ENCODE measurements around the gene TP63. TPM values are rescaled to one million over a fixed set of nuclear protein-coding genes. Genes with fewer than 3 reads are reported as not detected.

The TP63 gene
- total RNA-seq, 2 donors from 2014 or later: not detected

GRCh38 chr3:189838291-189838690 lies 207.1 kb downstream of the TP63 start:
- no peak overlapping the region for H3K27ac ChIP-seq
- H3K9ac ChIP-seq (ENCODE audit: low read depth in 2 of 2, low read length in 2 of 2): no peak overlapping the region
- no peaks in the 10 kb centered on the region for H3K27me3 ChIP-seq
- no peak for DNase-seq
- no peak for TF ChIP-seq CTCF (IDR thresholded peaks at IDR 0.05)
- intact Hi-C loops (cut with DNase I): no loop called here
- no peaks in the 10 kb centered on the region for H3K9me3 ChIP-seq
- H3K36me3 ChIP-seq: no peaks in the 10 kb centered on the region
- H3K4me3 ChIP-seq: no peak overlapping the region
- no peaks in the 10 kb centered on the region for H3K4me1 ChIP-seq

- intact Hi-C loops (cut with DNase I): no loop called here
- no peak for TF ChIP-seq CTCF (IDR thresholded peaks at IDR 0.05)
- no peaks in the 10 kb centered on the region for H3K9me3 ChIP-seq
- no peaks in the 10 kb centered on the region for H3K27me3 ChIP-seq
- H3K36me3 ChIP-seq: no peaks in the 10 kb centered on the region
- no peak overlapping the region for H3K4me3 ChIP-seq
- H3K9ac ChIP-seq (ENCODE audit: low read depth in 2 of 2, low read length in 2 of 2): no peak overlapping the region
- no peak overlapping the region for H3K27ac ChIP-seq
- H3K4me1 ChIP-seq: no peaks in the 10 kb centered on the region
- no peak for DNase-seq
These were observed 208.4 kb downstream of the TP63 start for GRCh38 chr3:189839576-189839975.

- H3K9ac ChIP-seq (ENCODE audit: low read depth in 2 of 2, low read length in 2 of 2): no peak overlapping the region
- no peak for DNase-seq
- no peak overlapping the region for H3K4me3 ChIP-seq
- no peaks in the 10 kb centered on the region for H3K27me3 ChIP-seq
- H3K4me1 ChIP-seq: no peaks in the 10 kb centered on the region
- H3K36me3 ChIP-seq: no peaks in the 10 kb centered on the region
- intact Hi-C loops (cut with DNase I): no loop called here
- TF ChIP-seq CTCF (IDR thresholded peaks at IDR 0.05): no peak
- no peaks in the 10 kb centered on the region for H3K9me3 ChIP-seq
- no peak overlapping the region for H3K27ac ChIP-seq
These were observed 210.4 kb downstream of the TP63 start for GRCh38 chr3:189841473-189842205.

GRCh38 chr3:189842681-189843602 lies 211.8 kb downstream of the TP63 start:
- Histone ChIP-seq H3K27ac (no peak overlapping the region), H3K36me3 (no peaks in the 10 kb centered on the region), H3K9ac (ENCODE audit: low read depth in 2 of 2, low read length in 2 of 2) (no peak overlapping the region), H3K9me3 (no peaks in the 10 kb centered on the region), H3K27me3 (no peaks in the 10 kb centered on the region), H3K4me1 (no peaks in the 10 kb centered on the region), H3K4me3 (no peak overlapping the region)
- intact Hi-C loops (cut with DNase I): no loop called here
- no peak for TF ChIP-seq CTCF (IDR thresholded peaks at IDR 0.05)
- DNase-seq: peak; percentile 26

GRCh38 chr3:189845069-189845468 lies 213.9 kb downstream of the TP63 start:
- no peak for TF ChIP-seq CTCF (IDR thresholded peaks at IDR 0.05)
- Histone ChIP-seq H3K36me3 (no peaks in the 10 kb centered on the region), H3K9ac (ENCODE audit: low read depth in 2 of 2, low read length in 2 of 2) (no peak overlapping the region), H3K9me3 (no peaks in the 10 kb centered on the region), H3K4me1 (no peaks in the 10 kb centered on the region), H3K27me3 (no peaks in the 10 kb centered on the region), H3K27ac (no peak overlapping the region), H3K4me3 (no peak overlapping the region)
- intact Hi-C loops (cut with DNase I): no loop called here
- no peak for DNase-seq

All from colonic mucosa (tissue), 4 donors.